K562 (cell line): Measurements from ENCODE around the gene SMIM41. TPM values are rescaled to one million over a fixed set of nuclear protein-coding genes. Genes with fewer than 3 reads are reported as not detected.

ENCODE experiments used
- ARID4B ChIP-seq: sonication (generic); formaldehyde crosslinking; IDR thresholded peaks from 2 replicates; pipeline ENCODE4 v1.8.0; 2022; ENCODE audit warnings: mild to moderate bottlenecking, missing genetic modification reagents
- CREM ChIP-seq: IDR thresholded peaks from 2 replicates; pipeline ENCODE4 v1.6.1; 2014; ENCODE audit warnings: antibody characterized with exemption, low read depth
- E2F6 ChIP-seq, 2 experiments: IDR thresholded peaks; 2 replicates each; pipeline ENCODE4 v1.6.1; 2011; ENCODE audit warnings: borderline replicate concordance in 1 of 2, control low read depth in 1 of 2, low read depth in 1 of 2, low read length in 1 of 2, mild to moderate bottlenecking in 1 of 2, mixed read lengths in 1 of 2, moderate library complexity in 1 of 2; ENCODE audit not compliant: insufficient read depth in 1 of 2, insufficient read length in 1 of 2, poor library complexity in 1 of 2, severe bottlenecking in 1 of 2; ENCODE audit errors: extremely low read depth in 1 of 2
- MNT ChIP-seq, 2 experiments: fragments of 450-650 bp; conservative IDR thresholded peaks; 2 replicates each; pipeline ENCODE4 v1.6.1; 2017; ENCODE audit warnings: mild to moderate bottlenecking in 2 of 2, moderate library complexity in 2 of 2
- PHF8 ChIP-seq: fragments of 200-600 bp; sonication (generic); IDR thresholded peaks from 2 replicates; pipeline ENCODE4 v1.6.1; 2012; ENCODE audit warnings: mixed run types, mild to moderate bottlenecking, inconsistent platforms, low read length, moderate library complexity, borderline replicate concordance
- PRDM10 ChIP-seq: fragments of 450-650 bp; IDR thresholded peaks from 2 replicates; pipeline ENCODE4 v1.6.1; 2018; ENCODE audit not compliant: partially characterized antibody
- TBL1XR1 ChIP-seq, 2 experiments: IDR thresholded peaks; 2 replicates each; pipeline ENCODE4 v1.6.1; 2012; ENCODE audit warnings: improper control_type of control experiment in 2 of 2, low read length in 2 of 2, mild to moderate bottlenecking in 1 of 2
- ZBTB11 ChIP-seq, 3 experiments: fragments of 200-800 bp in 1 of 3; fragments of 250-450 bp in 1 of 3; fragments of 450-650 bp in 1 of 3; sonication (Bioruptor Pico) in 1 of 3; sonication (Bioruptor generic) in 1 of 3; formaldehyde crosslinking in 1 of 3; IDR thresholded peaks; 2 replicates each; pipeline versions ENCODE4 v1.6.1 to v1.8.0; 2016 to 2022; ENCODE audit warnings: mild to moderate bottlenecking in 2 of 3, missing genetic modification characterization in 2 of 3, missing compliant biosample characterization in 1 of 3, moderate library complexity in 1 of 3
- ZNF3 ChIP-seq: fragments of 250-450 bp; sonication (Bioruptor Pico); IDR thresholded peaks from 2 replicates; pipeline ENCODE4 v1.5.0; 2021; ENCODE audit warnings: mild to moderate bottlenecking, moderate library complexity
- polyA plus RNA-seq, 8 experiments: library from polyadenylated mRNA; depleted of rRNA in 4 of 8; stranded (reverse) in 5 of 8; unstranded in 3 of 8; fragments of >200 nt; fragmentation: Nextera tagmentation in 2 of 8; fragmentation: Illumina TruSeq in 1 of 8; extraction: Ambion mirVana in 2 of 8; extraction: Trizol in 1 of 8; gene quantifications; 2 replicates each; pipeline versions ENCODE4 v1.2.1 to v1.2.3, GENCODE V29; 2011 to 2014; ENCODE audit warnings: inconsistent platforms in 1 of 8, missing spikeins in 1 of 8
- total RNA-seq, 7 experiments: library from RNA; depleted of rRNA in 6 of 7; stranded (reverse); fragments of >200 nt in 6 of 7; fragmentation: Illumina TruSeq in 2 of 7; extraction: Trizol in 2 of 7; gene quantifications; 2 replicates each; pipeline versions ENCODE4 v1.2.1 to v1.2.3, GENCODE V29; 2011 to 2021; ENCODE audit warnings: low replicate concordance in 1 of 7

The SMIM41 gene
- total and polyA plus RNA-seq, 9 of the 15 experiments (the other 6 are each of a cell fraction or from before 2014, with no cell fraction given): not detected

- TF ChIP-seq ZBTB11 (CRISPR knock-in tag; IDR thresholded peaks at IDR 0.05) (peak in 1 of 3 experiments; percentile 80; a peak in 2 of 6 replicates), ARID4B (0 out of 2 replicates have a peak, but pooled peaks have one; percentile 34), TBL1XR1 (IDR thresholded peaks at IDR 0.05; ENCODE audit: low read length in 2 of 2) (peak in 1 of 2 experiments; percentile 9; a peak in 1 of 4 replicates), MNT (conservative IDR thresholded peaks at IDR 0.05) (peak in 1 of 2 experiments; percentile 24; a peak in 1 of 4 replicates), E2F6 (IDR thresholded peaks at IDR 0.05; ENCODE audit: borderline replicate concordance in 1 of 2, extremely low read depth in 1 of 2, insufficient read depth in 1 of 2, insufficient read length in 1 of 2, low read depth in 1 of 2, low read length in 1 of 2, poor library complexity in 1 of 2, severe bottlenecking in 1 of 2) (peak in 1 of 2 experiments; percentile 26), ZNF3 (CRISPR knock-in tag) (no peak), CREM (peak; percentile 93), PHF8 (peak; percentile 66), PRDM10 (no peak)
These were observed 46.6 kb upstream of the SMIM41 start (continued) for GRCh38 chr12:52032804-52033445.
